Aorta (tissue), 5 donors: ENCODE measurements around the gene CBX8. TPM values are rescaled to one million over a fixed set of nuclear protein-coding genes. Genes with fewer than 3 reads are reported as not detected.
A peak's percentile ranks its signal among the peaks of the same experiment; 100 is the strongest.

Source experiments
- ATAC-seq: fragments of 200-7000 bp; cut with Tn5 transposase; one replicate; pipeline ENCODE4 v1.9.1; 2022; ENCODE audit warnings: moderate library complexity; ENCODE audit not compliant: low FRiP score
- DNase-seq, 2 donors: peaks; one replicate each; pipeline ENCODE4 v3.0.0-alpha.2; 2020
- H3K27ac ChIP-seq, 2 donors: one replicate each; pipeline ENCODE4 v1.5.1; 2013; ENCODE audit warnings: low read length in 2 of 2, mild to moderate bottlenecking in 2 of 2, moderate library complexity in 2 of 2, control low read depth in 1 of 2, inconsistent platforms in 1 of 2, low read depth in 1 of 2
- H3K27me3 ChIP-seq, 2 donors: one replicate each; pipeline ENCODE4 v1.6.1; 2013; ENCODE audit warnings: control low read depth in 1 of 2, low read length in 1 of 2, mild to moderate bottlenecking in 1 of 2, moderate library complexity in 1 of 2; ENCODE audit not compliant: insufficient read depth in 2 of 2, control insufficient read depth in 1 of 2
- H3K36me3 ChIP-seq, 2 donors: one replicate each; pipeline ENCODE4 v1.6.1; 2013; ENCODE audit warnings: control low read depth in 1 of 2, low read length in 1 of 2, mild to moderate bottlenecking in 1 of 2; ENCODE audit not compliant: insufficient read depth in 2 of 2, control insufficient read depth in 1 of 2
- H3K4me1 ChIP-seq, 2 donors: one replicate each; pipeline ENCODE4 v1.6.1; 2013; ENCODE audit warnings: low read length in 2 of 2, control low read depth in 1 of 2, mild to moderate bottlenecking in 1 of 2, moderate library complexity in 1 of 2; ENCODE audit not compliant: insufficient read depth in 2 of 2, control insufficient read depth in 1 of 2
- H3K4me3 ChIP-seq, 2 donors: one replicate each; pipeline ENCODE4 v1.5.1; 2013; ENCODE audit warnings: low read length in 2 of 2, control low read depth in 1 of 2, mild to moderate bottlenecking in 1 of 2
- H3K9me3 ChIP-seq: one replicate; pipeline ENCODE4 v1.6.1; 2013; ENCODE audit warnings: mild to moderate bottlenecking, low read length; ENCODE audit not compliant: control insufficient read depth
- WGBS, 2 donors: extraction: QIAGEN DNeasy Blood & Tissue Kit; methylation state at CpG; one replicate each; pipeline ENCODE4 v1.1.7; 2013; 5-methylcytosine and 5-hydroxymethylcytosine counted together
- intact Hi-C, 2 donors: fragments of 100-400 bp; cut with DNase I; formaldehyde crosslinking; loops; one replicate each; pipeline versions ENCODE4 v1.14.2 to v1.15.0; 2022
- long read RNA-seq, 2 donors: library from polyadenylated mRNA; unstranded; transcript quantifications; one replicate each; pipeline ENCODE4 v2.0.0, GENCODE V29; 2020 to 2021
- polyA plus RNA-seq, 2 donors: library from polyadenylated mRNA; stranded (reverse); fragments of 200-250 nt; gene quantifications; one replicate each; pipeline ENCODE4 v1.2.3, GENCODE V29; 2013
- total RNA-seq, 2 donors: library from RNA; stranded (reverse); fragmentation: NEBNext Ultra II Directional; extraction: Animal tissue kit (Norgen Biotek cat#: 25700); gene quantifications; one replicate each; pipeline ENCODE4 v1.2.1, GENCODE V29; 2021
- donor health status: healthy with polysubstance abuse.
- donor health status: Bipolar disorder and iron deficiency.
- donor health status: DM: no; HTN: no; CAD: no.
- donor health status: DM: no; HTN: no; CAD: no.
- donor health status: DM: yes; HTN: yes; CAD: no.

The CBX8 gene
- total RNA-seq (1 to 10 TPM; 5.3 to 6.2 TPM), polyA plus RNA-seq (1 to 10 TPM; 1.4 to 2.4 TPM)
- long read RNA-seq, donor 1, transcript CBX8-201 (5 exons, 3,791 nt) = major isoform, 6 of 6 reads
- long read RNA-seq, donor 1, partial matches to known transcripts = 0 of 6 reads
- long read RNA-seq, donor 1, other reads (novel, unspliced or antisense) = 0 of 6 reads
- long read RNA-seq, donor 2, partial matches to known transcripts = 0 of 2 reads
- long read RNA-seq, donor 2, other reads (novel, unspliced or antisense) = 0 of 2 reads

- ATAC-seq (peak; percentile 96), DNase-seq (peak; percentile 100)
- Histone ChIP-seq H3K9me3 (no peaks in the 10 kb centered on the region), H3K36me3 (no peaks in the 10 kb centered on the region), H3K27ac (no peak within 1 kb of the TSS), H3K27me3 (no peaks in the 10 kb centered on the region), H3K4me1 (no peaks in the 10 kb centered on the region), H3K4me3 (peak within 1 kb of the TSS; percentile 55 to 87)
- intact Hi-C loops = loop anchor here (2.0 to 5.0 kb wide), 2 partner anchors 40 to 42 kb away; partner anchors contain the start of gene CBX4 (in 2 of the 2)
- 1% methylated on average over 40 to 79 of the region's 79 CpGs for WGBS, 2 donors
Measured at GRCh38 chr17:79796763-79797491, at the start of gene CBX8. Gene CBX8 (minus strand): TSS chr17:79797077. CDS start chr17:79796998, 79 bp downstream.

- ATAC-seq (no peak), DNase-seq (no peak)
- no peaks in the 10 kb centered on the region for H3K4me1 ChIP-seq
Measured at GRCh38 chr17:79845601-79845949, 48.7 kb upstream of the CBX8 start.

DNA sequence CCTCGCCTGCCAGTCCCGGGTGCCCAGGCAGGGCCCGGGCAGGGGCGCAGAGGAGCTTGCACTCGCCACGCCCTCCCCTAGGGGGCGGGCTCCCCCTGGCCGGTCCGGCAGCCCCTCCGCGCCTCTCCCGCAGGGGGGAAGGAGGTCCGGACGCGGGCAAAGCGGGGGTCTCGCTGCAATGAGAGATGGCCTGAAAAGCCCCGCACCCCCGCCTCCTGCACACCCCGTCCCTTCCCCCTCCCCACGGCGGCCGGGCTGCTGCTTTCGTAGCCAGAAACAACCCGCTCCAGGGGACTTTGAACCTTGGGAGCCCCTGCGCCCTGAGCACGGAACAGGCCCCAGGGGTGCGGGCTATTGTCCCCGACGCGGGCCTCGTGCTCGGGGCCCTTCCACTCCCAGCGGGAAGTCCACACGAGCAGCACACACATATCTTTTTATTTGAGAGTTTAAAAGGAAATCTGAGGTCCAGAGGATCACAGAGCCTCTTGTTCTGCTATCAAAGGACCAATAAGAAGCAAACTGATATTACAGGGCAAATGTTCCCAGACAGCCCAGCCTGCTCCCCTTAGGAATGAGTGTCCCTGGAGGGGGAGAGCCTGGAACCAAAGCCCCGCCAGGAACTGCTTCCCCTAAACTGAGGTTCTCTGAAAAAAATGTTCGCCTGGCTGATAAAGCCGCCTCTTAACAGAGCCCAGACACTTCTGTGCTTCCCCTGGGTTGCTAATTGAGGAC, 48.2 kb upstream of the CBX8 start:
- Histone ChIP-seq H3K36me3 (no peaks in the 10 kb centered on the region), H3K27me3 (no peaks in the 10 kb centered on the region), H3K9me3 (no peaks in the 10 kb centered on the region), H3K27ac (no peak overlapping the region), H3K4me3 (no peak overlapping the region), H3K4me1 (no peaks in the 10 kb centered on the region)
- intact Hi-C loops = loop anchor here (5.0 kb wide), 2 partner anchors 38 to 147 kb away; no protein-coding TSS in a partner anchor
- 11 to 20% methylated on average over 21 to 38 of the region's 38 CpGs for WGBS, 2 donors
- ATAC-seq = peak; percentile 77
- DNase-seq = peak; percentile 69 to 85

More at GRCh38 chr17:79845601-79845949, 48.7 kb upstream of the CBX8 start:
- intact Hi-C loops = no loop called here
- Histone ChIP-seq H3K36me3 (no peaks in the 10 kb centered on the region), H3K9me3 (no peaks in the 10 kb centered on the region), H3K4me3 (no peak overlapping the region), H3K27me3 (no peaks in the 10 kb centered on the region), H3K27ac (no peak overlapping the region)
- 72 to 79% methylated on average over 7 of the region's 7 CpGs for WGBS, 2 donors

GRCh38 chr17:79843816-79844800, 47.2 kb upstream of the CBX8 start:
- Histone ChIP-seq H3K27ac (no peak overlapping the region), H3K36me3 (no peaks in the 10 kb centered on the region), H3K4me1 (no peaks in the 10 kb centered on the region), H3K4me3 (peak overlapping the region; percentile 30 to 46), H3K27me3 (no peaks in the 10 kb centered on the region), H3K9me3 (no peaks in the 10 kb centered on the region)
- WGBS, 2 donors = 1 to 2% methylated on average over 60 to 89 of the region's 89 CpGs
- ATAC-seq (peak; percentile 79), DNase-seq (peak; percentile 83 to 86)
- intact Hi-C loops = loop anchor here (5.0 kb wide), 2 partner anchors 37 to 148 kb away; no protein-coding TSS in a partner anchor

GRCh38 chr17:79843474-79843815, 46.6 kb upstream of the CBX8 start:
- intact Hi-C loops = loop anchor here (5.0 kb wide), 2 partner anchors 36 to 149 kb away; no protein-coding TSS in a partner anchor
- Histone ChIP-seq H3K4me3 (peak overlapping the region; percentile 30 to 46), H3K36me3 (no peaks in the 10 kb centered on the region), H3K9me3 (no peaks in the 10 kb centered on the region), H3K27me3 (no peaks in the 10 kb centered on the region), H3K27ac (no peak overlapping the region), H3K4me1 (no peaks in the 10 kb centered on the region)
- peak; percentile 51 to 81 for DNase-seq
- 1% methylated on average over 30 to 39 of the region's 39 CpGs for WGBS, 2 donors
- ATAC-seq = no peak

DNA sequence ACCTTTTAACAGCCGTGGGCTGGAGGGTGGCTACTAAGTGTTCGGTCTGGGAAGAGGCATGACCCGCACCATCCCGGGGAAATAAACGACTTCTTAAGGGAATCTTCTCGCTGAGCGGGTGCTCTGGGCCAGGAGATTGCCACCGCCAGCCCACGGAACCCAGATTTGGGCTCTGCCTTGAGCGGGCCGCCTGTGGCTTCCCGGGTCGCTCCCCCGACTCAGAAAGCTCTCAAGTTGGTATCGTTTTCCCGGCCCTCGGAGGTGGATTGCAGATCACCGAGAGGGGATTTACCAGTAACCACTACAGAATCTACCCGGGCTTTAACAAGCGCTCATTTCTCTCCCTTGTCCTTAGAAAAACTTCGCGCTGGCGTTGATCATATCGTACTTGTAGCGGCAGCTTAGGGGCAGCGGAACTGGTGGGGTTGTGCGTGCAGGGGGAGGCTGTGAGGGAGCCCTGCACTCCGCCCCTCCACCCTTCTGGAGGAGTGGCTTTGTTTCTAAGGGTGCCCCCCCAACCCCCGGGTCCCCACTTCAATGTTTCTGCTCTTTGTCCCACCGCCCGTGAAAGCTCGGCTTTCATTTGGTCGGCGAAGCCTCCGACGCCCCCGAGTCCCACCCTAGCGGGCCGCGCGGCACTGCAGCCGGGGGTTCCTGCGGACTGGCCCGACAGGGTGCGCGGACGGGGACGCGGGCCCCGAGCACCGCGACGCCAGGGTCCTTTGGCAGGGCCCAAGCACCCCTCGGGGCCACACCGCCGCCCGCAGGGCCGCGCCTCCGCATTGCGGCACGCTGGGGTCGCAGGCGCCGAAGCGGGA, 46.0 kb upstream of the CBX8 start:
- no peak overlapping the region for H3K4me3 ChIP-seq
- WGBS, 2 donors = 2 to 3% methylated on average over 65 to 66 of the region's 66 CpGs
- no peaks in the 10 kb centered on the region for H3K27me3 ChIP-seq
- H3K4me1 ChIP-seq = no peaks in the 10 kb centered on the region
- ATAC-seq (no peak), DNase-seq (no peak)
- no peaks in the 10 kb centered on the region for H3K9me3 ChIP-seq
- intact Hi-C loops = loop anchor here (5.0 kb wide), 2 partner anchors 36 to 149 kb away; no protein-coding TSS in a partner anchor
- no peak overlapping the region for H3K27ac ChIP-seq
- H3K36me3 ChIP-seq = no peaks in the 10 kb centered on the region

- intact Hi-C loops = loop anchor here (5.0 kb wide), 2 partner anchors 35 to 150 kb away; no protein-coding TSS in a partner anchor
- H3K9me3 ChIP-seq = no peaks in the 10 kb centered on the region
Measured at GRCh38 chr17:79842136-79842655, 45.3 kb upstream of the CBX8 start.

More at GRCh38 chr17:79842136-79842655, 45.3 kb upstream of the CBX8 start:
- no peak for ATAC-seq
- Histone ChIP-seq H3K36me3 (no peaks in the 10 kb centered on the region), H3K4me1 (no peaks in the 10 kb centered on the region), H3K27ac (no peak overlapping the region), H3K4me3 (no peak overlapping the region), H3K27me3 (no peaks in the 10 kb centered on the region)
- DNase-seq = no peak
- WGBS, 2 donors = 6 to 8% methylated on average over 17 to 20 of the region's 20 CpGs
